ENCODE measurements around the gene GTPBP1. TPM values are rescaled to one million over a fixed set of nuclear protein-coding genes. Genes with fewer than 3 reads are reported as not detected.
A peak's percentile ranks its signal among the peaks of the same experiment; 100 is the strongest.

GTPBP1 gene
- total and polyA plus RNA-seq, 2 of the 13 experiments (the other 11 are each of a cell fraction or from before 2014, with no cell fraction given), result 22.3 to 27.0 TPM

DNA sequence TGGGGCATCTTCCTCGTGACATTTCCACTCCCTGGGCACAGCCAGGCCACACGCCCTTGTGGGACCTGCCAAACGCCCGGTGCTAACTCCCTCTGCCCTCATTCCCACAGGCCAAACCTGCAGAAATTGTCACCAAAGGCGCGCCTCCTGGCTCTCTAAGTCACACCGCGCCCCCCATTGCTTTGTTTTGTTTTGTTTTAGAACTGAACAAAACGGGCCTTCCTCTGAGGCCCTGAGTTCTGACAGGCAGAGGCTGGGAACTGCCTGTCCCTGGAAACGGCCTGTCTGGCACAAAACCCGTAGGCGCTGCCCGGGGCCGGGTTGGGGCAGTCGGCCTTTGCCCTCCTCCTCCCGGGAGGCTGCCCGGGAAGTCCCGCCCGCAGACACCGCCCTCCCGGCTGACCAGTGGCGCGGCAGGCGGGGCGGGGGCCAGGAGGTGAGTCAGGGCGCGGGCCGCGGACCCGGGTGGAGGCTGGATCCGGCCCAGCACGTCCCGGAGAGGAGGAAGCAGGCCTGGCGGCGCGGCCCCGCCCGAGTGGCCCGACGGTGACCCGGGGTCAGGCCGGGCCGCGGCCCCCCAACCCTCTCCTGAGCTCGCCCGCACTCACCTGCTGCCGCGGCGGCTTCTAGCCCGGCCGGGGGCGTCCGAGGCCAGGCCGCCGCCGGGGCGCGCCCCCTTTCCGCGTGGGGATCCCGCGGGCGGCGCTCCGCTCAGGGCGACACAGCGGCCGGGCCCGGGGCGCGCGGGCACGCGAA, 49.6 kb downstream of the GTPBP1 start (continued):
- no peak for TF ChIP-seq HNF1A (IDR thresholded peaks at IDR 0.05; ENCODE audit: low read depth)
- TF ChIP-seq HNF1A (CRISPR knock-in tag; IDR thresholded peaks at IDR 0.05; ENCODE audit: borderline replicate concordance), result no peak
- TF ChIP-seq, protein P1, sequence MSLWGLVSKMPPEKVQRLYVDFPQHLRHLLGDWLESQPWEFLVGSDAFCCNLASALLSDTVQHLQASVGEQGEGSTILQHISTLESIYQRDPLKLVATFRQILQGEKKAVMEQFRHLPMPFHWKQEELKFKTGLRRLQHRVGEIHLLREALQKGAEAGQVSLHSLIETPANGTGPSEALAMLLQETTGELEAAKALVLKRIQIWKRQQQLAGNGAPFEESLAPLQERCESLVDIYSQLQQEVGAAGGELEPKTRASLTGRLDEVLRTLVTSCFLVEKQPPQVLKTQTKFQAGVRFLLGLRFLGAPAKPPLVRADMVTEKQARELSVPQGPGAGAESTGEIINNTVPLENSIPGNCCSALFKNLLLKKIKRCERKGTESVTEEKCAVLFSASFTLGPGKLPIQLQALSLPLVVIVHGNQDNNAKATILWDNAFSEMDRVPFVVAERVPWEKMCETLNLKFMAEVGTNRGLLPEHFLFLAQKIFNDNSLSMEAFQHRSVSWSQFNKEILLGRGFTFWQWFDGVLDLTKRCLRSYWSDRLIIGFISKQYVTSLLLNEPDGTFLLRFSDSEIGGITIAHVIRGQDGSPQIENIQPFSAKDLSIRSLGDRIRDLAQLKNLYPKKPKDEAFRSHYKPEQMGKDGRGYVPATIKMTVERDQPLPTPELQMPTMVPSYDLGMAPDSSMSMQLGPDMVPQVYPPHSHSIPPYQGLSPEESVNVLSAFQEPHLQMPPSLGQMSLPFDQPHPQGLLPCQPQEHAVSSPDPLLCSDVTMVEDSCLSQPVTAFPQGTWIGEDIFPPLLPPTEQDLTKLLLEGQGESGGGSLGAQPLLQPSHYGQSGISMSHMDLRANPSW (CRISPR knock-in tag; IDR thresholded peaks at IDR 0.05; ENCODE audit: borderline replicate concordance), result no peak
- TF ChIP-seq CHD2 (IDR thresholded peaks at IDR 0.05; ENCODE audit: low read depth, low read length), result no peak
- no peak for TF ChIP-seq ZNF460 (CRISPR knock-in tag; IDR thresholded peaks at IDR 0.05; ENCODE audit: borderline replicate concordance)
- 0 out of 2 replicates have a peak, but pooled peaks have one; percentile 29 for TF ChIP-seq NFYB (CRISPR knock-in tag; IDR thresholded peaks at IDR 0.05)
- TF ChIP-seq HOXD1 (CRISPR knock-in tag; IDR thresholded peaks at IDR 0.05), result peak; percentile 82; the same call in 1 of the 2 replicates
- TF ChIP-seq FLYWCH1 (CRISPR knock-in tag; IDR thresholded peaks at IDR 0.05), result no peak
- peak; percentile 60 for TF ChIP-seq PHF8 (CRISPR knock-in tag; IDR thresholded peaks at IDR 0.05)
- TF ChIP-seq, protein P2, sequence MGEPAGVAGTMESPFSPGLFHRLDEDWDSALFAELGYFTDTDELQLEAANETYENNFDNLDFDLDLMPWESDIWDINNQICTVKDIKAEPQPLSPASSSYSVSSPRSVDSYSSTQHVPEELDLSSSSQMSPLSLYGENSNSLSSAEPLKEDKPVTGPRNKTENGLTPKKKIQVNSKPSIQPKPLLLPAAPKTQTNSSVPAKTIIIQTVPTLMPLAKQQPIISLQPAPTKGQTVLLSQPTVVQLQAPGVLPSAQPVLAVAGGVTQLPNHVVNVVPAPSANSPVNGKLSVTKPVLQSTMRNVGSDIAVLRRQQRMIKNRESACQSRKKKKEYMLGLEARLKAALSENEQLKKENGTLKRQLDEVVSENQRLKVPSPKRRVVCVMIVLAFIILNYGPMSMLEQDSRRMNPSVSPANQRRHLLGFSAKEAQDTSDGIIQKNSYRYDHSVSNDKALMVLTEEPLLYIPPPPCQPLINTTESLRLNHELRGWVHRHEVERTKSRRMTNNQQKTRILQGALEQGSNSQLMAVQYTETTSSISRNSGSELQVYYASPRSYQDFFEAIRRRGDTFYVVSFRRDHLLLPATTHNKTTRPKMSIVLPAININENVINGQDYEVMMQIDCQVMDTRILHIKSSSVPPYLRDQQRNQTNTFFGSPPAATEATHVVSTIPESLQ (CRISPR knock-in tag; conservative IDR thresholded peaks at IDR 0.05), result no peak
- TF ChIP-seq FOXC1 (CRISPR knock-in tag; IDR thresholded peaks at IDR 0.05; ENCODE audit: borderline replicate concordance), result no peak
- peak; percentile 78; the same call in 1 of the 2 replicates for TF ChIP-seq HBP1 (CRISPR knock-in tag; IDR thresholded peaks at IDR 0.05; ENCODE audit: low read depth)
- peak; percentile 89; the same call in 1 of the 2 replicates for TF ChIP-seq ZFP36L1 (CRISPR knock-in tag; IDR thresholded peaks at IDR 0.05)
- no peak for TF ChIP-seq ZNF644 (CRISPR knock-in tag; IDR thresholded peaks at IDR 0.05; ENCODE audit: low read depth)
- TF ChIP-seq KAT8 (CRISPR knock-in tag; IDR thresholded peaks at IDR 0.05), result peak; percentile 48; the same call in 1 of the 2 replicates
- peak; percentile 55; the same call in 1 of the 2 replicates for TF ChIP-seq SIN3A (IDR thresholded peaks at IDR 0.05; ENCODE audit: borderline replicate concordance, low read depth, low read length)
- no peak for TF ChIP-seq ZNF720 (CRISPR knock-in tag; IDR thresholded peaks at IDR 0.05)
- TF ChIP-seq, protein P3, sequence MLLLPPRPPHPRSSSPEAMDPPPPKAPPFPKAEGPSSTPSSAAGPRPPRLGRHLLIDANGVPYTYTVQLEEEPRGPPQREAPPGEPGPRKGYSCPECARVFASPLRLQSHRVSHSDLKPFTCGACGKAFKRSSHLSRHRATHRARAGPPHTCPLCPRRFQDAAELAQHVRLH (CRISPR knock-in tag; IDR thresholded peaks at IDR 0.05; ENCODE audit: borderline replicate concordance, low read depth), result no peak
